ENCODE data around the gene DAPK2. TPM values are rescaled to one million over a fixed set of nuclear protein-coding genes. Genes with fewer than 3 reads are reported as not detected.

Gene DAPK2
- total RNA-seq, 1 donor from 2014 or later, result 2.6 TPM

GRCh38 chr15:63884953-63885352 lies 161.3 kb downstream of the DAPK2 start:
- DNase-seq, result no peak
- Mint-ChIP-seq H3K27me3 (ENCODE audit: unreplicated experiment) (no peaks in the 10 kb centered on the region), H3K9me3 (ENCODE audit: unreplicated experiment) (no peaks in the 10 kb centered on the region), H3K4me3 (ENCODE audit: unreplicated experiment) (no peak overlapping the region), H3K4me1 (ENCODE audit: low read depth, unreplicated experiment) (peaks cover 2% of the 10 kb centered on the region), H3K36me3 (ENCODE audit: unreplicated experiment) (no peaks in the 10 kb centered on the region), H3K27ac (ENCODE audit: unreplicated experiment) (no peak overlapping the region)
- TF ChIP-seq CTCF (IDR thresholded peaks at IDR 0.05; ENCODE audit: partially characterized antibody, unreplicated experiment), result no peak

- DNase-seq, result no peak
- Mint-ChIP-seq H3K9me3 (ENCODE audit: unreplicated experiment) (no peaks in the 10 kb centered on the region), H3K27ac (ENCODE audit: unreplicated experiment) (no peak overlapping the region), H3K4me1 (ENCODE audit: low read depth, unreplicated experiment) (peaks cover 12% of the 10 kb centered on the region), H3K4me3 (ENCODE audit: unreplicated experiment) (no peak overlapping the region), H3K36me3 (ENCODE audit: unreplicated experiment) (no peaks in the 10 kb centered on the region), H3K27me3 (ENCODE audit: unreplicated experiment) (no peaks in the 10 kb centered on the region)
- no peak for TF ChIP-seq CTCF (IDR thresholded peaks at IDR 0.05; ENCODE audit: partially characterized antibody, unreplicated experiment)
Observed at GRCh38 chr15:63881431-63881830, 164.9 kb downstream of the DAPK2 start.

- no peak for DNase-seq
- H3K27ac Mint-ChIP-seq (ENCODE audit: unreplicated experiment), result no peak overlapping the region
- H3K27me3 Mint-ChIP-seq (ENCODE audit: unreplicated experiment), result peaks cover 1% of the 10 kb centered on the region
- H3K4me1 Mint-ChIP-seq (ENCODE audit: low read depth, unreplicated experiment), result peaks cover 12% of the 10 kb centered on the region
- peaks cover 2% of the 10 kb centered on the region for H3K9me3 Mint-ChIP-seq (ENCODE audit: unreplicated experiment)
- no peak overlapping the region for H3K4me3 Mint-ChIP-seq (ENCODE audit: unreplicated experiment)
- no peak for TF ChIP-seq CTCF (IDR thresholded peaks at IDR 0.05; ENCODE audit: partially characterized antibody, unreplicated experiment)
- no peaks in the 10 kb centered on the region for H3K36me3 Mint-ChIP-seq (ENCODE audit: unreplicated experiment)
Observed at GRCh38 chr15:63880744-63881143, 165.5 kb downstream of the DAPK2 start.

GRCh38 chr15:63879995-63880394 lies 166.3 kb downstream of the DAPK2 start:
- Mint-ChIP-seq H3K27ac (ENCODE audit: unreplicated experiment) (no peak overlapping the region), H3K4me3 (ENCODE audit: unreplicated experiment) (no peak overlapping the region), H3K36me3 (ENCODE audit: unreplicated experiment) (no peaks in the 10 kb centered on the region), H3K4me1 (ENCODE audit: low read depth, unreplicated experiment) (peaks cover 12% of the 10 kb centered on the region), H3K27me3 (ENCODE audit: unreplicated experiment) (peaks cover 1% of the 10 kb centered on the region), H3K9me3 (ENCODE audit: unreplicated experiment) (peaks cover 2% of the 10 kb centered on the region)
- DNase-seq, result no peak
- TF ChIP-seq CTCF (IDR thresholded peaks at IDR 0.05; ENCODE audit: partially characterized antibody, unreplicated experiment), result no peak

- peaks cover 2% of the 10 kb centered on the region for H3K9me3 Mint-ChIP-seq (ENCODE audit: unreplicated experiment)
- peaks cover 12% of the 10 kb centered on the region for H3K4me1 Mint-ChIP-seq (ENCODE audit: low read depth, unreplicated experiment)
- H3K27me3 Mint-ChIP-seq (ENCODE audit: unreplicated experiment), result peaks cover 1% of the 10 kb centered on the region
- TF ChIP-seq CTCF (IDR thresholded peaks at IDR 0.05; ENCODE audit: partially characterized antibody, unreplicated experiment), result no peak
- peak overlapping the region; percentile 80 for H3K27ac Mint-ChIP-seq (ENCODE audit: unreplicated experiment)
- H3K4me3 Mint-ChIP-seq (ENCODE audit: unreplicated experiment), result no peak overlapping the region
- no peak for DNase-seq
- H3K36me3 Mint-ChIP-seq (ENCODE audit: unreplicated experiment), result no peaks in the 10 kb centered on the region
Observed at GRCh38 chr15:63879211-63879610, 167.1 kb downstream of the DAPK2 start.
